GM12878 (cell line): Measurements from ENCODE around the gene TBPL2. TPM values are rescaled to one million over a fixed set of nuclear protein-coding genes. Genes with fewer than 3 reads are reported as not detected.

Source experiments
- ATAC-seq: fragments of 200-7000 bp; cut with Tn5 transposase; 3 replicates; pipeline ENCODE4 v1.9.1; 2020; ENCODE audit warnings: mild to moderate bottlenecking, moderate library complexity
- BruUV-seq: library from RNA; stranded (reverse); fragments of 400-500 nt; replicated peaks from 2 replicates; lab custom pipeline; 2021; lab: Mats Ljungman, UMichigan
- CTCF ChIA-PET: fragments of 300-600 bp; sonication (Branson Sonifier 250); formaldehyde crosslinking; extraction: SDS; loops from one replicate; lab custom pipeline; 2021; ENCODE audit warnings: inconsistent platforms; lab: Yijun Ruan, JAX
- POLR2A ChIA-PET: fragments of 350-600 bp; formaldehyde crosslinking; extraction: SDS; loops from one replicate; lab custom pipeline; 2021; ENCODE audit warnings: inconsistent platforms; lab: Charles Lee
- RAD21 ChIA-PET: fragments of 300-600 bp; sonication (Branson Sonifier 250); formaldehyde crosslinking; loops from one replicate; lab custom pipeline; 2023; ENCODE audit warnings: antibody characterized with exemption; ENCODE audit not compliant: unreplicated experiment; lab: Charles Lee
- SMC1A ChIA-PET: fragments of 300-600 bp; sonication (Branson Sonifier 250); formaldehyde crosslinking; loops from one replicate; lab custom pipeline; 2023; ENCODE audit not compliant: unreplicated experiment, uncharacterized antibody; lab: Charles Lee
- DNase-seq: peaks from one replicate; pipeline ENCODE4 v3.0.0-alpha.2; 2011; ENCODE audit warnings: low read depth, low spot score
- FAIRE-seq: peaks from 3 replicates; lab custom pipeline; 2011; peaks lifted over from hg19 to GRCh38; lab: Jason Lieb, UNC
- H2AFZ ChIP-seq: 2 replicates; pipeline ENCODE4 v1.6.0; 2011; ENCODE audit warnings: low read depth, low read length, control low read depth; ENCODE audit not compliant: control insufficient read depth
- H3K27ac ChIP-seq: 2 replicates; pipeline ENCODE4 v1.5.1; 2011; ENCODE audit warnings: control low read depth; ENCODE audit not compliant: control insufficient read depth, insufficient read depth
- H3K27me3 ChIP-seq, 2 experiments: replicated peaks in 1 of 2; 2 replicates each; pipeline versions ENCODE4 v1.6.0 to v1.6.1; 2011; ENCODE audit warnings: low read length in 1 of 2; ENCODE audit not compliant: control insufficient read depth in 2 of 2, insufficient read depth in 2 of 2
- H3K36me3 ChIP-seq, 2 experiments: 2 replicates each; pipeline ENCODE4 v1.5.1; 2011; ENCODE audit warnings: low read length in 1 of 2; ENCODE audit not compliant: control insufficient read depth in 2 of 2, insufficient read depth in 2 of 2
- H3K4me1 ChIP-seq: 2 replicates; pipeline ENCODE4 v1.6.1; 2011; ENCODE audit warnings: mild to moderate bottlenecking, low read length, moderate library complexity, mixed read lengths; ENCODE audit not compliant: control insufficient read depth, insufficient read depth
- H3K4me2 ChIP-seq: 2 replicates; pipeline ENCODE4 v1.6.0; 2011; ENCODE audit warnings: control low read depth; ENCODE audit not compliant: control insufficient read depth, insufficient read depth
- H3K4me3 ChIP-seq: fragments of 200-600 bp; sonication (generic); 2 replicates; pipeline ENCODE4 v1.5.1; 2016
- H3K79me2 ChIP-seq: 2 replicates; pipeline ENCODE4 v1.6.0; 2011; ENCODE audit warnings: low read length; ENCODE audit not compliant: control insufficient read depth, insufficient read depth
- H3K9ac ChIP-seq: 2 replicates; pipeline ENCODE4 v1.8.0; 2011; ENCODE audit warnings: low read length, control low read depth, mixed read lengths; ENCODE audit not compliant: control insufficient read depth, insufficient read depth
- H3K9me3 ChIP-seq: replicated peaks from 3 replicates; pipeline ENCODE4 v1.5.1; 2011; ENCODE audit warnings: mild to moderate bottlenecking, low read length; ENCODE audit not compliant: control insufficient read depth, insufficient read depth
- H4K20me1 ChIP-seq: 2 replicates; pipeline ENCODE4 v1.6.0; 2011; ENCODE audit not compliant: control insufficient read depth, insufficient read depth
- CREM ChIP-seq: IDR thresholded peaks from 2 replicates; pipeline ENCODE4 v1.6.1; 2014; ENCODE audit warnings: antibody characterized with exemption, low read depth
- JUNB ChIP-seq: IDR thresholded peaks from 2 replicates; pipeline ENCODE4 v1.6.1; 2016; ENCODE audit warnings: antibody characterized with exemption, mild to moderate bottlenecking
- JUND ChIP-seq: IDR thresholded peaks from 2 replicates; pipeline ENCODE4 v1.6.1; 2012; ENCODE audit warnings: low read depth, mild to moderate bottlenecking, low read length, improper control_type of control experiment, moderate library complexity
- PBX3 ChIP-seq: IDR thresholded peaks from 2 replicates; pipeline ENCODE4 v1.6.1; 2011; ENCODE audit warnings: mild to moderate bottlenecking, low read depth, low read length, moderate library complexity; ENCODE audit not compliant: insufficient replicate concordance
- SMAD5 ChIP-seq: IDR thresholded peaks from 2 replicates; pipeline ENCODE4 v1.6.1; 2016; ENCODE audit warnings: antibody characterized with exemption, low read depth
- SMC3 ChIP-seq: IDR thresholded peaks from 2 replicates; pipeline ENCODE4 v1.6.1; 2011; ENCODE audit warnings: low read length, improper control_type of control experiment, borderline replicate concordance
- SREBF2 ChIP-seq: IDR thresholded peaks from 2 replicates; pipeline ENCODE4 v1.6.1; 2012; ENCODE audit warnings: mild to moderate bottlenecking, low read length
- TCF3 ChIP-seq: IDR thresholded peaks from 2 replicates; pipeline ENCODE4 v1.6.1; 2012; ENCODE audit warnings: low read depth, mild to moderate bottlenecking, low read length, borderline replicate concordance; ENCODE audit not compliant: insufficient read depth
- ZBTB4 ChIP-seq: fragments of 450-650 bp; formaldehyde crosslinking; IDR thresholded peaks from 2 replicates; pipeline ENCODE4 v1.4.0; 2022; ENCODE audit warnings: mild to moderate bottlenecking, moderate library complexity
- ZNF217 ChIP-seq: fragments of 450-650 bp; IDR thresholded peaks from 2 replicates; pipeline ENCODE4 v1.6.1; 2017; ENCODE audit warnings: antibody characterized with exemption, mild to moderate bottlenecking
- ZZZ3 ChIP-seq: IDR thresholded peaks from 2 replicates; pipeline ENCODE4 v1.6.1; 2011; ENCODE audit warnings: low read depth; ENCODE audit not compliant: control insufficient read depth, insufficient read length
- WGBS: methylation state at CpG from one replicate; pipeline ENCODE4 v1.1.6; 2016; ENCODE audit warnings: low lambda C conversion rate; ENCODE audit not compliant: insufficient replicate concordance, insufficient coverage; ENCODE audit errors: missing lambda C conversion rate; 5-methylcytosine and 5-hydroxymethylcytosine counted together
- in situ Hi-C: fragments of 300-500 bp; cut with MboI; formaldehyde crosslinking; loops from 9 replicates; pipeline ENCODE4 v1.14.3; 2018; ENCODE audit warnings: mixed read lengths
- intact Hi-C: fragments of 100-400 bp; cut with micrococcal nuclease; formaldehyde crosslinking; loops from one replicate; pipeline ENCODE4 v1.14.2; 2022; ENCODE audit not compliant: unreplicated experiment
- polyA plus RNA-seq, 11 experiments: library from polyadenylated mRNA; depleted of rRNA in 4 of 11; unstranded in 6 of 11; stranded (reverse) in 5 of 11; fragments of >200 nt; fragmentation: Nextera tagmentation in 4 of 11; fragmentation: Illumina TruSeq in 1 of 11; extraction: Ambion mirVana in 4 of 11; extraction: Trizol in 1 of 11; gene quantifications; 1 replicate in 1 of 11; 2 replicates in 10 of 11; pipeline versions ENCODE4 v1.2.1 to v1.2.3, GENCODE V29; 2011 to 2016; ENCODE audit warnings: inconsistent platforms in 2 of 11, missing spikeins in 2 of 11, low read depth in 1 of 11
- total RNA-seq, 4 experiments: library from RNA; depleted of rRNA in 3 of 4; stranded (reverse); fragments of >200 nt in 3 of 4; fragmentation: Illumina TruSeq in 1 of 4; extraction: Trizol in 1 of 4; gene quantifications; 2 replicates each; pipeline versions ENCODE4 v1.2.1 to v1.2.3, GENCODE V29; 2013 to 2021

Gene TBPL2
- total and polyA plus RNA-seq, 10 of the 15 experiments (the other 5 are each of a cell fraction or from before 2014, with no cell fraction given): 0.41 TPM; not detected in 9

GRCh38 chr14:55410876-55411275, 29.5 kb downstream of the TBPL2 start:
- Histone ChIP-seq H3K27ac (peak overlapping the region; percentile 25; the same call in 1 of the 2 replicates), H4K20me1 (no peaks in the 10 kb centered on the region), H2AFZ (peak overlapping the region; percentile 98), H3K9me3 (no peaks in the 10 kb centered on the region), H3K4me3 (peak overlapping the region; percentile 81), H3K36me3 (no peaks in the 10 kb centered on the region), H3K4me2 (peak overlapping the region; percentile 56), H3K9ac (peak overlapping the region; percentile 81), H3K79me2 (peaks cover 9% of the 10 kb centered on the region), H3K4me1 (peaks cover 3% of the 10 kb centered on the region; the same call in 1 of the 2 replicates), H3K27me3 (no peaks in the 10 kb centered on the region)
- WGBS: 11% methylated on average over 4 of the region's 4 CpGs
- intact Hi-C loops (loop anchor here (5.0 kb wide), 1 partner anchor 139 kb away; the partner anchor contains the start of gene FBXO34), in situ Hi-C loops (no loop called here)
- no peak for TF ChIP-seq ZZZ3
- ChIA-PET POLR2A (interaction anchor here (0.6 kb wide), 2 partner anchors 192 to 510 kb away, joined by 3 read pairs; no protein-coding TSS in a partner anchor), CTCF (interaction anchor here (0.9 to 1.8 kb wide), 9 partner anchors 13 to 1064 kb away, joined by 3 to 7 read pairs (median 3); partner anchors contain the start of gene FBXO34), SMC1A (interaction anchor here (0.6 to 2.0 kb wide), 13 partner anchors 9 to 221 kb away, joined by 3 to 7 read pairs (median 3); partner anchors contain the start of gene FBXO34), RAD21 (interaction anchor here (0.7 to 2.4 kb wide), 2 partner anchors 140 to 1391 kb away, joined by 3 to 10 read pairs; partner anchors contain the start of gene FBXO34)
- no TSS peak for BruUV-seq
- ATAC-seq (no peak), FAIRE-seq (no peak), DNase-seq (no peak)

- intact Hi-C loops: no loop called here
- Histone ChIP-seq H3K4me1 (peaks cover 5% of the 10 kb centered on the region; the same call in 1 of the 2 replicates), H2AFZ (no peak overlapping the region), H3K27ac (no peak overlapping the region), H3K4me3 (no peak overlapping the region), H3K4me2 (no peak overlapping the region), H3K27me3 (no peaks in the 10 kb centered on the region), H3K36me3 (no peaks in the 10 kb centered on the region), H4K20me1 (no peaks in the 10 kb centered on the region), H3K9ac (no peak overlapping the region), H3K9me3 (no peaks in the 10 kb centered on the region), H3K79me2 (no peaks in the 10 kb centered on the region; the same call in 1 of the 2 replicates)
- no peak for FAIRE-seq
- CTCF ChIA-PET: interaction anchor here (0.6 to 1.2 kb wide), 2 partner anchors 13 to 243 kb away, joined by 3 read pairs; no protein-coding TSS in a partner anchor
- RAD21 ChIA-PET: no interaction called here
- in situ Hi-C loops: no loop called here
- 59% methylated on average over 5 of the region's 5 CpGs for WGBS
- SMC1A ChIA-PET: interaction anchor here (1.1 kb wide), 1 partner anchor 10 kb away, joined by 4 read pairs; no protein-coding TSS in a partner anchor
- POLR2A ChIA-PET: no interaction called here
- DNase-seq: no peak
- peak; percentile 40; the same call in 2 of the 3 replicates for ATAC-seq
- BruUV-seq: no TSS peak
- TF ChIP-seq SMAD5 (no peak), PBX3 (no peak), ZBTB4 (CRISPR knock-in tag) (no peak), ZNF217 (no peak), JUND (no peak), TCF3 (no peak), SREBF2 (no peak), CREM (no peak), SMC3 (no peak), JUNB (no peak)
Measured at GRCh38 chr14:55404173-55404854, 36.1 kb downstream of the TBPL2 start.
